ENCODE data around the gene ITFG2.

ITFG2 gene

GRCh38 chr12:2832550-2833127, 20.2 kb downstream of the ITFG2 start:
- no peak for DNase-seq (ENCODE audit: low read depth)

- no peak for DNase-seq (ENCODE audit: low read depth)
Observed at GRCh38 chr12:2833327-2833726, 20.9 kb downstream of the ITFG2 start.

DNA sequence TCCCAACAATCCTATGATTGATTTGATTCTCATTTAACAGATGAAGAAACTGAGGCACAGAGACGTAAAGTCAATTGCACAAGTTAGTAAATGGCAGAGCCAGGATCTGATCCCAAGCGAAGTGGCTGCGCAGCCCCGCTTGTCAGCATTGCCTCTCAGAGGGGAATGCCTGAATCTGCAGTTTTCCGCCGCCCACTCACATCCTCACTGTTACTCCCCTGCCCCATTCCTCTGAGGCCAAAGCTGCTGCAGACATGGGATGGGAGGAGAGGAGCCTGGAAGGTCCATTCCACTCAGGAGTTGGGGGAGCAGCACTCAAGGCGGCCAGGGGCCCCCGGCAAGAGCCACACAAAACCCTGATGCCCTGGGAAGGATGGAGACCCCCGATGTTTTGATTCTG, 21.3 kb downstream of the ITFG2 start:
- DNase-seq (ENCODE audit: low read depth), result no peak

GRCh38 chr12:2834581-2835491, 22.4 kb downstream of the ITFG2 start, which contains the start of gene NRIP2:
NRIP2 (minus strand) TSS chr12:2835035; CDS start chr12:2834983, 52 bp downstream.
- DNase-seq (ENCODE audit: low read depth), result no peak

- no peak for DNase-seq (ENCODE audit: low read depth)
Observed at GRCh38 chr12:2835691-2836403, 23.4 kb downstream of the ITFG2 start.

GRCh38 chr12:2836574-2836973, 24.1 kb downstream of the ITFG2 start:
- DNase-seq (ENCODE audit: low read depth), result no peak

GRCh38 chr12:2841056-2841650, 28.7 kb downstream of the ITFG2 start:
- DNase-seq (ENCODE audit: low read depth), result no peak

- DNase-seq (ENCODE audit: low read depth), result no peak
Observed at GRCh38 chr12:2842948-2843347, 30.5 kb downstream of the ITFG2 start.

DNA sequence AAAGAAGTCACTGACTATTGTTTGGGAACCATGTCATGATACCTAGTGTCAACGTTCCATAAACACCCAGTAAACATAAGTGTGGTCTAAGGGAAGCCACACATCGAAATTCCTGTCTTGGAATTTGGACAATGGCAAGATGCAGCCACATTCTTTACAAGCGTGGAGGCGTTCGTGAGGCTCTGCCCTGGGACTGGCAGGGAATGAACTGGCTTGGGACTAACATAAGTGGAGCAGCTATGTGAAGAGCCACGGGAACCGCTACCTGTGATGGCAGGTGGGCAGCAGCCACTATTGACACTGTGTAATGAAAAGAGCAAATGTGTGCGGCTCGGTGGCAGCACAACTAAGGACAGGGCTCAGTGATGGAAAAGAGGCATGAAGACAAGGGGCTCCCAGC, 32.3 kb downstream of the ITFG2 start:
- DNase-seq (ENCODE audit: low read depth), result no peak

DNA sequence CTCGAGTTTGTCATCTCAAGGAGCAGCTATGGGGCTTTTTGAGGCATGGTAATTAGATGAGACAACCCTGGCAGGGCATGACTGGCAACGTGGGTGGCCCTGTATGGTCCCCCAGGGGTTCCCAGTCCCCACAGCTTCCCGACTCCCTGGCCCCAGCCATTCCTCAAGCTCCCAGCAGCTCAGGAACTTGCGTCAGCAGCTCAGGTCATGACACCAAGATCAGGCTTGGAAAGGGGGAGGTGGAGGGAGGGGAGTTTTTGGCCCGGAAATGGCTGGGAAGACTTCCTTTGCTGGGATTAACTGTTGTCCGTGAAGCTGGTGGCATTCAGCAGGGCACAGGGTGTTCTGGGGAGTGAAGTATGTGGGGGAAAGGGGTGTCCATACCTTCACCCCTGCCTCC, 32.8 kb downstream of the ITFG2 start:
- no peak for DNase-seq (ENCODE audit: low read depth)

GRCh38 chr12:2851931-2852330, 39.5 kb downstream of the ITFG2 start:
- no peak for DNase-seq (ENCODE audit: low read depth)

GRCh38 chr12:2853626-2854025, 41.2 kb downstream of the ITFG2 start:
- no peak for DNase-seq (ENCODE audit: low read depth)

GRCh38 chr12:2854669-2855453, 42.4 kb downstream of the ITFG2 start:
- no peak for DNase-seq (ENCODE audit: low read depth)

GRCh38 chr12:2855546-2855945, 43.1 kb downstream of the ITFG2 start:
- DNase-seq (ENCODE audit: low read depth), result no peak

DNA sequence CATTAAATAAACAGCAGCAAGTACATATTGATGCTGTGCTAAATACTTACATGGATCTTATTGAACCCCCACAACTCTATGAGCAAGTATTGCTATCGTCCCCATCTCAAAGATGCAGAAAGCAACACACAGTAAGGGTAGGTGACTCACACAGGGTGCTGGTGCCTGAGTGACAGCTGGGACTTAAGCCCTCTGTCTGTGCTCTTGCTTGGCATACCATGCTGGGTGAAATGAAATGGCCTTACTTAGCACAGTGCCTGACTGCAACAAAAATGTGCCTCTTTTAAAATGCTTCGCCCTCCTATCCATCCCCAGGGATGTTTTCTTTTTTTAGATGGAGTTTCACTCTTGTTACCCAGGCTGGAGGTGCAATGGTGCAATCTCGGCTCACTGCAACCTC, 43.6 kb downstream of the ITFG2 start:
- DNase-seq (ENCODE audit: low read depth), result no peak

GRCh38 chr12:2857021-2857431, 44.6 kb downstream of the ITFG2 start, which contains the start of gene TEX52:
TEX52 (minus strand) TSS chr12:2857039; CDS start chr12:2857026, 13 bp downstream.
- DNase-seq (ENCODE audit: low read depth), result no peak

GRCh38 chr12:2857576-2857975, 45.1 kb downstream of the ITFG2 start:
- DNase-seq (ENCODE audit: low read depth), result no peak

GRCh38 chr12:2858334-2858733, 45.9 kb downstream of the ITFG2 start:
- no peak for DNase-seq (ENCODE audit: low read depth)

DNA sequence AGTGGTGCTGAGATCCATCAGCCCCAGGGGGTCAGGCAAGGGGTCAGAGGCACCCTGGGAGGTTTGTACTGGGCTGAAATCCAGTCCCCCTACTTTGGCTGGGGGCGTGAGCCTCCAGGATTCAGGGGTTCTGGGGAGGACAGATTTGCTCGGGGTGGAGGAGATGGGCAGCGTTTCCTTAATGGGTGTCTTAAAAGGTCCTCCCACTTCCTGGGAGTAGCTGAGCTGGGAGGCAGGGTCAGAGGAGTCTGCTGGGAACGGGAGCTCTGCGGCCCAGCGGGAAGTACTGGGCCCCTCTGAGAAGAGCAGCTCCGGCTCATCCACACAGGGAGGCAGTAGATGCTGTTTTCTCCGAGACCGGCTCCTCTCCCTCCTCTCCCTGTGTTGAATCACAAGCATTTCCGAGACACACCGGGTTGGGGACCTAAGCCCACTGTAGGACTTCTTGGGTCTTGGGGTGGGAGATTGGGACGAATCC, 46.5 kb downstream of the ITFG2 start:
- DNase-seq (ENCODE audit: low read depth), result no peak

DNA sequence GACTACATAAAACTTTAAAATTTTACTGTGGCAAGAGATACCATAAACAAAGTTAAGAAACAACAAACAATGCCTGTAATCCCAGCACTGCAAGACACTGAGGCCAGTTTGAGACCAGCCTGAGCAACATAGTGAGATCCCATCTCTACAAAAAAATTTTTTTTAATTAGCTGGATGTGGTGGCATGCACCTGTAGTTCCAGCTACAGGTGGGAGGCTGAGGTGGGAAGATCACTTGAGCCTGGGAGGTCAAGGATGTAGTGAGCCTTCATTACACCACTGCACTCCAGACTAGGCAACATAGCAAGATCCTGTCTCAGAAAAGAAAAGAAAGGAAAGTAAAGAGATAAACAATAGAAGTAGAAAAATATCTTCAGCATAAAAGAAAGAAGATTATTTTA, 47.7 kb downstream of the ITFG2 start:
- no peak for DNase-seq (ENCODE audit: low read depth)

GRCh38 chr12:2862876-2863275, 50.4 kb downstream of the ITFG2 start:
- DNase-seq (ENCODE audit: low read depth), result no peak

Measured in T-helper 22 cell (primary cell).